H1 (cell line): Measurements from ENCODE around the gene GRIPAP1. TPM values are rescaled to one million over a fixed set of nuclear protein-coding genes. Genes with fewer than 3 reads are reported as not detected.
"Not testable (repeated sequence)": the region's sequence is repeated elsewhere in the genome, so short reads cannot be mapped to it uniquely, and the experiment has no call there.

Source experiments
- CTCF ChIA-PET: fragments of 300-600 bp; sonication (Branson Sonifier 250); formaldehyde crosslinking; loops from one replicate; lab custom pipeline; 2021; ENCODE audit not compliant: partially characterized antibody; lab: Charles Lee
- POLR2A ChIA-PET: fragments of 300-600 bp; sonication (Branson Sonifier 250); formaldehyde crosslinking; loops from one replicate; lab custom pipeline; 2021; ENCODE audit warnings: inconsistent platforms; ENCODE audit not compliant: partially characterized antibody; lab: Charles Lee
- DNase-seq, 2 experiments: peaks; one replicate each; pipeline versions ENCODE4 v3.0.0 to v3.0.0-alpha.2; 2010 to 2022; ENCODE audit warnings: low spot score in 2 of 2, low read depth in 1 of 2, mixed read lengths in 1 of 2
- FAIRE-seq: peaks from 2 replicates; lab custom pipeline; 2011; peaks lifted over from hg19 to GRCh38; lab: Jason Lieb, UNC
- H2AFZ ChIP-seq: 2 replicates; pipeline ENCODE4 v1.8.1; 2012; ENCODE audit warnings: low read length, inconsistent platforms
- H2AK5ac ChIP-seq: 2 replicates; pipeline ENCODE4 v1.6.1; 2013; ENCODE audit warnings: low read depth, low read length
- H2BK120ac ChIP-seq: replicated peaks from 2 replicates; pipeline ENCODE3; 2013; ENCODE audit warnings: low read depth, low read length, inconsistent platforms
- H2BK12ac ChIP-seq: 2 replicates; pipeline ENCODE4 v1.6.1; 2013; ENCODE audit warnings: low read depth, low read length
- H2BK15ac ChIP-seq: 2 replicates; pipeline ENCODE4 v1.6.1; 2013; ENCODE audit warnings: low read length
- H2BK20ac ChIP-seq: 2 replicates; pipeline ENCODE4 v1.6.1; 2013; ENCODE audit warnings: low read length
- H2BK5ac ChIP-seq: 2 replicates; pipeline ENCODE4 v1.6.1; 2013; ENCODE audit warnings: low read depth, low read length
- H3K14ac ChIP-seq: 2 replicates; pipeline ENCODE4 v1.6.1; 2013; ENCODE audit warnings: inconsistent platforms; ENCODE audit not compliant: insufficient read length
- H3K18ac ChIP-seq: 2 replicates; pipeline ENCODE4 v1.6.1; 2013; ENCODE audit warnings: low read length; ENCODE audit errors: extremely low read depth
- H3K23ac ChIP-seq: 2 replicates; pipeline ENCODE4 v1.6.1; 2013; ENCODE audit warnings: inconsistent platforms; ENCODE audit not compliant: insufficient read length
- H3K23me2 ChIP-seq: 2 replicates; pipeline ENCODE4 v1.6.1; 2013; ENCODE audit warnings: low read depth, low read length
- H3K27ac ChIP-seq: 2 replicates; pipeline ENCODE4 v1.6.1; 2011; ENCODE audit warnings: low read depth, low read length, inconsistent platforms
- H3K27me3 ChIP-seq, 4 experiments: replicated peaks in 1 of 4; 1 replicate in 1 of 4; 2 replicates in 3 of 4; pipeline versions ENCODE4 v1.6.1 to v1.8.1; 2011 to 2013; ENCODE audit warnings: low read length in 3 of 4, mild to moderate bottlenecking in 3 of 4, inconsistent platforms in 2 of 4, mixed read lengths in 2 of 4, moderate library complexity in 1 of 4; ENCODE audit not compliant: control insufficient read depth in 3 of 4, insufficient read depth in 3 of 4; ENCODE audit errors: extremely low read depth in 1 of 4
- H3K36me3 ChIP-seq, 4 experiments: 2 replicates each; pipeline versions ENCODE4 v1.6.1 to v1.8.1; 2011 to 2013; ENCODE audit warnings: mild to moderate bottlenecking in 4 of 4, low read length in 3 of 4, moderate library complexity in 2 of 4, control low read depth in 1 of 4, inconsistent platforms in 1 of 4; ENCODE audit not compliant: insufficient read depth in 4 of 4, control insufficient read depth in 2 of 4
- H3K4ac ChIP-seq: replicated peaks from 2 replicates; pipeline ENCODE3; 2013; ENCODE audit warnings: low read length, low read depth, mixed read lengths, inconsistent platforms; ENCODE audit not compliant: insufficient read length
- H3K4me1 ChIP-seq, 4 experiments: replicated peaks in 1 of 4; 1 replicate in 1 of 4; 2 replicates in 3 of 4; pipeline versions ENCODE4 v1.6.1 to v1.8.1; 2011 to 2013; ENCODE audit warnings: low read length in 3 of 4, inconsistent platforms in 2 of 4, mixed read lengths in 1 of 4; ENCODE audit not compliant: insufficient read depth in 4 of 4, control insufficient read depth in 3 of 4
- H3K4me2 ChIP-seq, 2 experiments: 2 replicates each; pipeline versions ENCODE4 v1.6.1 to v1.8.1; 2011 to 2013; ENCODE audit warnings: low read depth in 2 of 2, low read length in 2 of 2, control low read depth in 1 of 2, inconsistent platforms in 1 of 2, mild to moderate bottlenecking in 1 of 2; ENCODE audit not compliant: insufficient read depth in 1 of 2
- H3K4me3 ChIP-seq, 4 experiments: fragments of 200-600, 300-600 bp in 1 of 4; sonication (generic), shearing (Covaris generic), sonication (Bioruptor Twin) in 1 of 4; 2 replicates each; pipeline versions ENCODE4 v1.5.1 to v1.8.1; 2011 to 2016; ENCODE audit warnings: low read length in 4 of 4, low read depth in 3 of 4, control low read depth in 2 of 4, inconsistent platforms in 2 of 4, mild to moderate bottlenecking in 2 of 4, mixed read lengths in 1 of 4, moderate library complexity in 1 of 4; ENCODE audit not compliant: insufficient read depth in 2 of 4; ENCODE audit errors: extremely low read depth in 1 of 4
- H3K56ac ChIP-seq: replicated peaks from 2 replicates; pipeline ENCODE3; 2013; ENCODE audit warnings: low read depth, mild to moderate bottlenecking, mixed read lengths, low read length, inconsistent platforms; ENCODE audit not compliant: insufficient read length
- H3K79me1 ChIP-seq: 2 replicates; pipeline ENCODE4 v1.6.1; 2013; ENCODE audit warnings: low read depth, low read length, control low read depth
- H3K79me2 ChIP-seq, 2 experiments: 2 replicates each; pipeline versions ENCODE4 v1.6.1 to v1.8.1; 2012 to 2013; ENCODE audit warnings: low read length in 2 of 2, mild to moderate bottlenecking in 2 of 2, inconsistent platforms in 1 of 2; ENCODE audit not compliant: insufficient read depth in 2 of 2, control insufficient read depth in 1 of 2
- H3K9ac ChIP-seq, 4 experiments: replicated peaks in 1 of 4; 1 replicate in 1 of 4; 2 replicates in 3 of 4; pipeline versions ENCODE4 v1.6.1 to v1.8.1; 2011 to 2013; ENCODE audit warnings: low read depth in 3 of 4, low read length in 3 of 4, control low read depth in 2 of 4, mild to moderate bottlenecking in 2 of 4, moderate library complexity in 2 of 4, inconsistent platforms in 1 of 4; ENCODE audit errors: extremely low read depth in 1 of 4
- H3K9me3 ChIP-seq, 2 experiments: 2 replicates each; pipeline versions ENCODE4 v1.6.1 to v1.8.1; 2012 to 2013; ENCODE audit warnings: mild to moderate bottlenecking in 2 of 2, moderate library complexity in 2 of 2, control low read depth in 1 of 2, inconsistent platforms in 1 of 2, low read depth in 1 of 2, low read length in 1 of 2, mixed read lengths in 1 of 2; ENCODE audit not compliant: insufficient read depth in 2 of 2
- H4K20me1 ChIP-seq, 2 experiments: replicated peaks in 1 of 2; 2 replicates each; pipeline versions ENCODE3 to v1.8.1; 2011 to 2013; ENCODE audit warnings: inconsistent platforms in 2 of 2, low read length in 2 of 2, mild to moderate bottlenecking in 1 of 2; ENCODE audit not compliant: insufficient read depth in 2 of 2, control insufficient read depth in 1 of 2
- H4K5ac ChIP-seq: 2 replicates; pipeline ENCODE4 v1.6.1; 2013; ENCODE audit warnings: low read length, low read depth, mixed read lengths, inconsistent platforms; ENCODE audit not compliant: insufficient read length
- H4K8ac ChIP-seq: 2 replicates; pipeline ENCODE4 v1.8.0; 2013; ENCODE audit warnings: mild to moderate bottlenecking, moderate library complexity, low read length, inconsistent platforms; ENCODE audit not compliant: insufficient read depth; ENCODE audit errors: extremely low read depth
- H4K91ac ChIP-seq: replicated peaks from 2 replicates; pipeline ENCODE3; 2013; ENCODE audit warnings: low read length, mixed read lengths, inconsistent platforms; ENCODE audit not compliant: insufficient read length
- WGBS, 2 experiments: shearing (Covaris generic) in 1 of 2; methylation state at CpG; one replicate each; pipeline versions ENCODE4 v1.1.6 to v1.1.7; 2013 to 2015; ENCODE audit warnings: low lambda C conversion rate in 2 of 2, mixed read lengths in 2 of 2, inconsistent platforms in 1 of 2, low coverage in 1 of 2, missing lambda C conversion rate in 1 of 2; ENCODE audit not compliant: insufficient replicate concordance in 2 of 2, insufficient coverage in 1 of 2, insufficient read length in 1 of 2; ENCODE audit errors: extremely low coverage in 1 of 2, missing lambda C conversion rate in 1 of 2; 5-methylcytosine and 5-hydroxymethylcytosine counted together
- polyA plus RNA-seq, 7 experiments: library from polyadenylated mRNA; depleted of rRNA in 3 of 7; stranded (reverse) in 5 of 7; unstranded in 2 of 7; fragments of >200 nt in 5 of 7; fragments of 200-250 nt in 2 of 7; gene quantifications; 1 replicate in 5 of 7; 2 replicates in 1 of 7; 4 replicates in 1 of 7; pipeline versions ENCODE4 v1.2.1 to v1.2.3, GENCODE V29; 2011 to 2013; ENCODE audit warnings: missing spikeins in 2 of 7, mixed read lengths in 2 of 7
- total RNA-seq: library from RNA; stranded (reverse); fragmentation: NEBNext Ultra II Directional; extraction: Animal tissue kit (Norgen Biotek cat#: 25700); gene quantifications from 2 replicates; pipeline ENCODE4 v1.2.1, GENCODE V29; 2021

GRIPAP1 gene
- total and polyA plus RNA-seq, 2 of the 8 experiments (the other 6 are each of a cell fraction or from before 2014, with no cell fraction given): 21.6 to 55.9 TPM

DNA sequence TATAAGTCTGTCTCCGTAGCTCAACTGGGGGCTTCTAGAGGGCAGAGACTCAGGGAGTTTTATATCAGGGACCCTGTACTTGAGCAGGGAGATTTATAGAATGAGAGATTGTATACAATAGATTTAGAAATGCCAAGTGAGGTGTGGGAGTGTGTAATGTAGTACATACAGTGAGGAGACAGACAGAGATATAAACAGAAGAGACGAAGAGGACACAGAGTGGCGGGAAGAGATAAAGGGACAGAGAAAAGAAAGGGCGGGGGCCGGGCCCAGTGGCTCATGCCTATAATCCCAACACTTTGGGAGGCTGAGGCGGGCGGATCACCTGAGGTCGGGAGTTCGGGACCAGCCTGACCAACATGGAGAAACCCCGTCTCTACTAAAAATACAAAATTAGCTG lies 21.7 kb downstream of the GRIPAP1 start:
- H2BK20ac ChIP-seq, CTCF ChIA-PET, H3K79me2 ChIP-seq, H2BK120ac ChIP-seq, H3K79me1 ChIP-seq, H3K9me3 ChIP-seq, H3K14ac ChIP-seq, H2AK5ac ChIP-seq, H2BK12ac ChIP-seq, H4K20me1 ChIP-seq, DNase-seq, H3K18ac ChIP-seq, H3K4me2 ChIP-seq, H3K4me3 ChIP-seq, H3K27ac ChIP-seq, H2AFZ ChIP-seq, H3K9ac ChIP-seq, H3K56ac ChIP-seq, H3K4me1 ChIP-seq, H3K23ac ChIP-seq, H2BK15ac ChIP-seq, H4K91ac ChIP-seq, H3K4ac ChIP-seq, H3K27me3 ChIP-seq, H4K8ac ChIP-seq, H2BK5ac ChIP-seq, H3K23me2 ChIP-seq, H4K5ac ChIP-seq, FAIRE-seq: not testable (repeated sequence)
- peaks cover 7 to 67% (median 42%) of the 10 kb centered on the region in 4 experiments; a peak in 6 of 8 replicates for H3K36me3 ChIP-seq
- POLR2A ChIA-PET: interaction anchor here (3.7 kb wide), 1 partner anchor 14 kb away, joined by 11 read pairs; no protein-coding TSS in a partner anchor
- WGBS, 2 experiments: 100% methylated on average over 3 of the region's 10 CpGs; no CpG with 5 or more reads in 1 of the 2 experiments
